ENCODE data around the gene AQP1. TPM values are rescaled to one million over a fixed set of nuclear protein-coding genes. Genes with fewer than 3 reads are reported as not detected.
A peak's percentile ranks its signal among the peaks of the same experiment; 100 is the strongest.

Gene AQP1
- total RNA-seq, 1 donor from 2014 or later = not detected

GRCh38 chr7:30936650-30937245 lies 25.1 kb downstream of the AQP1 start:
- no peak overlapping the region for H3K4me3 Mint-ChIP-seq (ENCODE audit: unreplicated experiment)

GRCh38 chr7:30937416-30937815 lies 25.8 kb downstream of the AQP1 start:
- Mint-ChIP-seq H3K9me3 (ENCODE audit: unreplicated experiment) (peaks cover 5% of the 10 kb centered on the region), H3K27me3 (ENCODE audit: unreplicated experiment) (peaks cover 11% of the 10 kb centered on the region), H3K27ac (ENCODE audit: unreplicated experiment) (no peak overlapping the region), H3K4me3 (ENCODE audit: unreplicated experiment) (no peak overlapping the region), H3K36me3 (ENCODE audit: unreplicated experiment) (no peaks in the 10 kb centered on the region), H3K4me1 (ENCODE audit: low read depth, unreplicated experiment) (peaks cover 3% of the 10 kb centered on the region)
- TF ChIP-seq CTCF (IDR thresholded peaks at IDR 0.05; ENCODE audit: partially characterized antibody, unreplicated experiment) = no peak
- no peak for DNase-seq

More at GRCh38 chr7:30936650-30937245, 25.1 kb downstream of the AQP1 start:
- Mint-ChIP-seq H3K36me3 (ENCODE audit: unreplicated experiment) (no peaks in the 10 kb centered on the region), H3K27ac (ENCODE audit: unreplicated experiment) (no peak overlapping the region), H3K9me3 (ENCODE audit: unreplicated experiment) (peaks cover 7% of the 10 kb centered on the region), H3K27me3 (ENCODE audit: unreplicated experiment) (peaks cover 12% of the 10 kb centered on the region), H3K4me1 (ENCODE audit: low read depth, unreplicated experiment) (peaks cover 3% of the 10 kb centered on the region)
- TF ChIP-seq CTCF (IDR thresholded peaks at IDR 0.05; ENCODE audit: partially characterized antibody, unreplicated experiment) = no peak
- DNase-seq = no peak

- Mint-ChIP-seq H3K27ac (ENCODE audit: unreplicated experiment) (peak overlapping the region; percentile 81), H3K9me3 (ENCODE audit: unreplicated experiment) (peaks cover 5% of the 10 kb centered on the region), H3K4me1 (ENCODE audit: low read depth, unreplicated experiment) (peaks cover 3% of the 10 kb centered on the region), H3K27me3 (ENCODE audit: unreplicated experiment) (peaks cover 10% of the 10 kb centered on the region), H3K4me3 (ENCODE audit: unreplicated experiment) (peak overlapping the region; percentile 61), H3K36me3 (ENCODE audit: unreplicated experiment) (no peaks in the 10 kb centered on the region)
- peak; percentile 96 for DNase-seq
- TF ChIP-seq CTCF (IDR thresholded peaks at IDR 0.05; ENCODE audit: partially characterized antibody, unreplicated experiment) = peak; percentile 100
These were observed 27.0 kb downstream of the AQP1 start for GRCh38 chr7:30938435-30939316.

GRCh38 chr7:30941582-30942323 lies 30.1 kb downstream of the AQP1 start:
- no peak for TF ChIP-seq CTCF (IDR thresholded peaks at IDR 0.05; ENCODE audit: partially characterized antibody, unreplicated experiment)
- Mint-ChIP-seq H3K9me3 (ENCODE audit: unreplicated experiment) (peaks cover 14% of the 10 kb centered on the region), H3K36me3 (ENCODE audit: unreplicated experiment) (peaks cover 5% of the 10 kb centered on the region), H3K4me3 (ENCODE audit: unreplicated experiment) (no peak overlapping the region), H3K27ac (ENCODE audit: unreplicated experiment) (no peak overlapping the region), H3K4me1 (ENCODE audit: low read depth, unreplicated experiment) (no peaks in the 10 kb centered on the region), H3K27me3 (ENCODE audit: unreplicated experiment) (peaks cover 4% of the 10 kb centered on the region)
- no peak for DNase-seq

Measured in glutamatergic neuron (in vitro differentiated cells).